HG03039 (cell line): ENCODE data around the gene NADSYN1.

Experiments used
- ATAC-seq: cut with Tn5 transposase; IDR thresholded peaks from one replicate; pipeline ENCODE4 v1.9.1; 2021; ENCODE audit warnings: mild to moderate bottlenecking, moderate library complexity; ENCODE audit not compliant: unreplicated experiment

NADSYN1 gene

DNA sequence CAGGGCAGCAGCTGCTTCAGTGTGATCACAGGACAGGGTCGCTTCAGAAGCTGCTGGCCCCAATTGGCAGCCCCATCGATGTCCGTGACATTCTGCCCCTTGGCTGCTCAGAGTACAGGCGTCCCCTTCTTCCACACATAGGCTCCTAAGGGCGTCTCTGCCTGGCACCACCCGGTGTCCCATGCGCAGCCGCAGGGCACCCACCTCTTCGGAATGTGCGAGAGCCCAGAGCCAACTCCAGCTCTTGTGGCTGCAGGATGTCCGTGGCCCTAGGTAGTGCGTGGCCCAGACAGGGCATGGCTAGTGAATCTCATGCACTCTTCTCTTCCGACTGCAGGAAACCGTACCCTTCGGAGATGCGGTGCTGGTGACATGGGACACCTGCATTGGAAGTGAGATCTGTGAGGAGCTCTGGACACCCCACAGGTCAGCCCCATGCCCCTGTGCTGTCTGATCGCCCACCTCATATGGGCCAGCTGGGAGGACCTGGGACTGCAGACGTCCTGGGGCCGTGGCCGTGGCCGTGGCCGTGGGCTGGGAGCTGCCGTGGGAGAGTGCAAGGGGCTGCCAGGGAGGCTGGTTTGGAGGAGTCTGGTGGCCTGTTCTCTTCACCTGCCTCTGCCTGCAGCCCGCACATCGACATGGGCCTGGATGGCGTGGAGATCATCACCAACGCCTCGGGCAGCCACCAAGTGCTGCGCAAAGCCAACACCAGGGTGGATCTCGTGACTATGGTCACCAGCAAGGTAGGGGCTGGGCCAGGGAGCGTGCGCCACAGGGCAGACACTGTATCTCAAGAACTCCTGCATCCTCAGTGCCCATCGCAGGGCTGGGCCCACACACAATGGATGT is 20.2 kb downstream of the NADSYN1 start:
- ATAC-seq, result no peak

DNA sequence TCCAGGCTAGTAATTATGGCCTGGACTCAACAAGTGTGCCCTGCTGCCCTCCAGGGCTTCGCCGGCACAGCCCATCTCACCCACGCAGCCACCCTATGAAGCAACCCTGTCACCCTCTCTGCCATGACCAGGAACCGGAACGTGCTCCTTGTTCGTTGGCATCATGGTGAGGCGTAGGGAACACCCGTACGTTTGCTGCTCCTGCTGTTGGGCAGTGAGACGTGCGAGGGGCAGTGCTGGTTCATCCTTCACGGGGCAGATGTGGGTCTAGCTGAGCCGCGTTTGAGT is 20.7 kb downstream of the NADSYN1 start:
- no peak for ATAC-seq

DNA sequence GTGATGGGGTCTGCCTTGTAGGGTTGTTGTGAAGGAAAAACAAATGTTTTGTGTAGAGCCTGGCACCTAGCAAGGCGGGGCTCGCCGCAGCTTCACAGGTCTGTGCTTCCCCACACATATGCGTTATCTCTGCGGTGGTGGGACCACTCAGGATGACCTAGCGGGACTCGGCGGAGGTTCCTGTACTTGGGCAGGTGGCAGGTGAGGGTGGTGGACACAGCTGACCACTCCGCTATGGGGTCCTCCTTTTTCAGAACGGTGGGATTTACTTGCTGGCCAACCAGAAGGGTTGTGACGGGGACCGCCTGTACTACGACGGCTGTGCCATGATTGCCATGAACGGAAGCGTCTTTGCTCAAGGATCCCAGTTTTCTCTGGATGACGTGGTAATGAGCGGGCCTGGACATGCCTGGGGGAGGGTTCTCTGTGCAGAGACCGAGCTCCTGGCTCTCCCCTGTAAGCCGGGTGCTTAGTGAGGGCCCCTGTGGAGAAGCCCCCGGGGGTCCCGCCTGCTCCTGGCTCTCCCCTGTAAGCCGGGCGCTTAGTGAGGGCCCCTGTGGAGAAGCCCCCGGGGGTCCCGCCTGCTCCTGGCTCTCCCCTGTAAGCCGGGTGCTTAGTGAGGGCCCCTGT is 21.3 kb downstream of the NADSYN1 start:
- no peak for ATAC-seq

DNA sequence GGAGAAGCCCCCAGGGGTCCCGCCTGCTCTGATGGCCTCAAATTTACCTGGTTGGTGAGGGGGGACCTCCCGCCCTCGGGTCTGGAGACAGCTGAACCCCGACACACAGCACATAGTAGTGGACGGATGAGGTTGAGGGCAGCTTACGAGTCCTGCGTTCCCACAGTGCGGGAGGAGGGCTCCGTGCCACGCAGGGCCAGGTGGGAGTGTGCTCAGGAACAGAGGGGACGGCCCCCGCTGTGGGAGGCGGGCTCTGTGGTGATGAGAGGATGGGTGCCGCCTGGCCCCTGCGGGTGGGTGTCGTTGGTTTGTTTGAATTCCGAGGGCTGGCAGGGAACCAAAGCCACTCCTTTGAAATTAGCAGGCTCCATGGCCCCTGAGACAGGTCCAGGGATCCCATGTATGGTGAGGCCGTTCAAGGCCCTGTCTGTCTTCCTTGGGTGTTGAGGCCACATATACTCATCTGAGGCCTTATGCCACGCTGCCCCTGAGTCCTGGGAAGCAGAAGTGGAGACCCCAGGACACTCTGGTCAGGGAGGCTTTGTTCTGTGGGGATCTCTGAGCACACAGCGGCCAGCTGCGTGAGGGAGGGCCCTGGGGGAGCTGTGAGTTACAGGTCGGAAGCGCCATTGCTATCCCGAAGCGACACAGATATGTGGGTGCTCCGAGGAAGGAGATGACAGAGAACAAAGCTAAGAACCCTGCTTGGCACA is 21.9 kb downstream of the NADSYN1 start:
- ATAC-seq, result no peak

DNA sequence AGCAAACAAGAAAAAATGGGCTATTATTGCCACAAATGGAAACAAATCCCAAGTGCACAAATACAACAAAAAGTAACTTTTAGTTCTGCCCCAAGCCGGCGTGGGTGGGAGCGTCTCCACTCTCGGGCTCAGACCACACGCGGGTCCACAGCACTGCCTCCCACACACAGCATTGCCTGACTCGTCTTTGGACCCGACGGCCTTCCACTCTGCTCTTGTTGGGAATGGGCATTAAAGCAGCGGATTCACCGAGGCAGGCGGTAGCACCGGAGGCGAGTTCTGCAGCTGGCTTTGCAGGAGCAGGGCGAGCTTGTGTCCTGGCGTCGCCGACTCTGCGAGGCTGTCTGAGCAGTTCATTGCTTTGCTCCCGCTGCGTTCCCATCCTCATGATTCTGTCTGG is 23.0 kb downstream of the NADSYN1 start:
- no peak for ATAC-seq

DNA sequence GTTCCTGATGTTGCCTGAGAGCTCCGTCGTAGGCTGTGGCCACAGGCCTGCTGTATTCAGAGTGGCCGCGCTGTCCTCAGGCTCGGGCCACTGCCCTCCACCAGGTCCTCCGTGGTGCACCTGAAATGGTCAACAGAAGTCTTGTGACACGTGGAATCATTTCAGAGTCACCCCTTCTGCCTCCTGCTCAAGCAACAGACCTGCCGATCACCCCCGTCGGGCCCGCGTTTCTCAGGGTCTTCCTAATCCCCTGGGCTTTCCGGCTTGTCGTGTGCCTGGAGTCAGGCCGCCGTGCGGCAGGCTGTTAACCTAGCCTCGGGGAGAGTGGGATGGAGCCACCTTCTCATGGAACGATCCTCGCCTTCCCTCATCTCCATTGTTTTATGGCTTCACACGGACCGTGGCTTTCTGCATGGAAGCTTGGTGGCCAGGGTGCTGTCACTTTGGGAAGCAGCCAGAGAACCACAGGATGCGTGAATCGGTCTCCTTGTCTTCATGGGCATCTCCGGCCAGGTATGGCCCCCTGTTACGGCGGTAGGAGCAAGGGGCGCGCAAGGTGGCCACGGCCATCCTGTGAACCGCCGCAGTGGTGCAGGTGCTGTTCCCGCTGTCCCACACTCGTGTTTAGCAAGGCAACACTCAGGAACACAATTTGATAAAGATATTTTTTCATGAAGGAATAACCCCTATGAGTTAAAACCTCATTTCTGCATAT is 24.1 kb downstream of the NADSYN1 start:
- ATAC-seq, result no peak

DNA sequence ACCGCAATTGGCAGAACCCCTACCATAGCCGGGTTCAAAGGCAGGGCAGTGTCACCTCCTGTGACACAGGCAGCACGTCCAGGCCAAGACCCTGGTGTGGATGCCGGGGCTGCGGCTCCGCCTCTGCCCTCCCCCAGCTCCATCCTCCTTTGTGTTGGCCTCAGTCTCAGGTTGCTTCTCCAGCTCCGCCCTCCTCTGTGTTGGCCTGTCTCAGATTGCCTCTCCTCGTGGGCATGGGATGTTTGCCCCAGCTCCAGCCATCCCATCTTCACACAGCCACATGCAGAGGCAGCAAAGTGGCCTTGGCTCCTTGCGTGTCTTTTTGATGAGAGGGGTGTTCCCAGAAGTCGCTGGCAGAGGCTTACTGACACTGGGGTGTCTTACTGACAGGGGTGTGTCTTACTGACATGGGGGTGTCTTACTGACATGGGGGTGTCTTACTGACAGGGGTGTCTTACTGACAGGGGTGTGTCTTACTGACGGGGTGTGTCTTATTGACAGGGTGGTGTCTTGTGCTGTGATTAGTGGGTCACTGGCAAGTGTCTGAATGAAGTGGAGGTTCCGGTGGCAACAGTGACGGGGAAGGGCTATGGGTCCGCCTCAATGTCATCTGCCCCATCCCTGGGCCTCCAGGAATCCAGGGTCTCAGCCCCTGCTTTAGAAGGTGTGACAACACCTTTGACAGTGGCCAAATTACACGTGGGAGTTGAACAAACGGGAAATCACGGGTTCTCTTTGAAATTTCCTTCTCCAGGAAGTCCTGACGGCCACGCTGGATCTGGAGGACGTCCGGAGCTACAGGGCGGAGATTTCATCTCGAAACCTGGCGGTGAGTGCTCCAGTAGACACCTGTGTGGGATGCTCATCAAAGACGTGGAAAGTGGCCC is 24.9 kb downstream of the NADSYN1 start:
- ATAC-seq, result no peak

DNA sequence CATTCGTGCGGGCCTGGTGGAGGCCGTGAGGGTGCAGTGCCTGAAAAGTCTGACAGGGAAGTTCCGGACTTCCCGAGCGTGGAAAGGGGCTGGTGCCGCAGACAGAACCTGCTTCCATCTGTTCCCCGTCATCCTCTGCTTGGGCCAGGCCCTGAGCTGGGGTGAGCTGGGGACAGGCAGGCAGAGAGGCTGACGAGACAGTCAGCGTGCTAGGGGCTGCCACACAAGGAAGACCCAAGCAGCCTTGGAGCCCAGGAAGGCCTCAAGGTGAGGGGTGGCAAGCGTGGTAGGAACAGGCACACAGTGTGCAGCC is 25.5 kb downstream of the NADSYN1 start:
- ATAC-seq, result no peak

DNA sequence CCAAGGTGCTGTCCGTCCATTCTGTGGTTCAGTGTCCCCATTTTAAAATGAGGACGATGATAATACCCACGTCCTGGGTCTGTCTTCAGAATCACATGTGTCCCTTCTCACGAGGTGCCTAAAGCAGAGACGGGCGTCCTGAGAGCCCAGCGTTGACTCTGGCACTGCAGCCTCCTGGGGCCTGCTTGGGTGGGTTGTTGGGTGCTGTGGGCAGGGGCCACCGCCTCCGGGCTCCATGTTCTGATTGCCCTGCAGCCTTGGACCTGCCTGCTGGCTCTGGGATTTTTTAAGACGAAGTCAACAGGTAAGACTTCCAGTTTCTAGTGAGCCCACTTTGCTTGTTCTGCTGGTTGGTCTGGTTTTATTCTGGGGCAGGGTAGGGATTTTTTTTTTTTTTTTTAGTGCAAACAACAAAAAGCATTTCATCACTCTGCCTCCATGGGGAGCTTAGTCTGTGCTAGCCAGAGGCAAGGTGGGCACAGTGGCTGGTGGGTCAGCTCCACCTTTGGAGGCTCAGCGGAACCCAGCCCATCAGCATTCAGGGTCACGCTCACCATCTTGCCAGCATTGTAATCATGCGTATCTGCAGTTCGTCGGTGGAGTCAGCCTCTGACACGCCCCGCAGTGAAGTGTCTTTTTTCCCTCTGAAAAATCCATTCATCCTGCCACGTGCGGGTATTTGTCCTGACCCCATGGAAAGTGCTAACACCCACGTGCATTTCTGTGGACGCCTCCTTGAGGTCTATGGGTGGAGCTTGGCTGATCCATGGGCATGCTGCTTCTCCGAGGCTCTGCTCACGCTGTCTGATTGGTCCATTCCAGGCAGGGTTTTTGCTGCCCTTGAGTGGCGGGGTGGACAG is 28.3 kb downstream of the NADSYN1 start:
- ATAC-seq, result no peak

DNA sequence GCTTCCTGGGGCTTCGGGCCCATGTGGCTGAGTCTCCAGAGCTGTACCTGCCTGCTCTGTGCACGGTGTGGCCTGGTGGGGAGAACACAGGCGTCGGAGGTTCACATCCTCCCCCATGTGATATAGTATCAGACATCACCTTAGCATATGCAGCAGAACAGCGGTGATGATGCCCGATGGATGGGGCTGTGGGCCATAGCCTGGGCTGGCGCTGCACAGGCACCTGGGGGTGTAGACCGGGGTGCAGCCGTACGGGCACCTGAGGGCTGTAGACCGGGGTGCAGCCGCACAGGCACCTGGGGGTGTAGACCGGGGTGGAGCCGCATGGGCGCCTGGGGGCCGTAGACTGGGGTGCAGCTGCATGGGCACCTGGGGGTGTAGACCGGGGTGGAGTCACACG is 29.2 kb downstream of the NADSYN1 start:
- ATAC-seq, result no peak

DNA sequence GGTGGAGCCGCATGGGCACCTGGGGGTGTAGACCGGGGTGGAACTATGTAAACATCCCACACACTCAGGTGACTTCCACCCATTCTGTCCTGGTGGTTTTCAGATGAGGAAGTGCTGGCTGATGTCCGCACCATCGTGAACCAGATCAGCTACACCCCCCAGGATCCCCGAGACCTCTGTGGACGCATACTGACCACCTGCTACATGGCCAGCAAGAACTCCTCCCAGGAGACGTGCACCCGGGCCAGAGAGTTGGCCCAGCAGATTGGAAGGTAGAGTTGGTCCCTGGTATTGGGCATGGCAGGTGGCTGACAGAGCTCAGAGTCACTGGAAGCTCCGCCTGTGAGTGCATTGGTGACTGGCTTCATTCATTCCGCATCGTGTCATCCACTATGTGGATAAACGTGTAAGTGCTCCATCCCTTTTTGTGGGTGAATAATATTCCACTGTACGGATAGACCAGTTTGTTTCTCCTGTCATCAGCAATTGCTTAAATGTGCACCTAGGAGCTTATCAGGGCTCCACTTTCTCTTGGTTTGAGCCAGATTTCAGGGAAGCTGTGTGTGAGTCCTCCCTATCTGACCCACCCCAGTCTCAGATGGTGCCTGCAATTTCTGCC is 29.9 kb downstream of the NADSYN1 start:
- no peak for ATAC-seq

DNA sequence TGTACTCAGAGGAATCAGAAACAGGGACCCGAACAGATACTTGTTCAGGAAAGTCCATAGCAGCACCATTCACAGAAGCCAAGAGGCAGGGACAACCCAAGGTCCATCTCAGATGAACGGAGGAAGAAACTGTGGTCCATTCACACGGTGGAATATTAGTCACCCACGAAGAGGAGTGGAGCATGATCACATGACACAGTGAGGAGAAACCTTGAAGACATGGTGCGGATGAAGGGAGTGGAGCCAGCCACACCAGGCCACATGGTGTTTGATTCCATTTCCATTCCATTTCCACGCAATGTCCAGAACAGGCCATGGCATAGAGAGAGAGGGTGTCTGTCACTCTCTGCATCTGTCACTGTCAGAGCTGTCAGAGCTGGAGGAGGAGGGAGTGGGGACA is 30.7 kb downstream of the NADSYN1 start:
- ATAC-seq, result no peak

DNA sequence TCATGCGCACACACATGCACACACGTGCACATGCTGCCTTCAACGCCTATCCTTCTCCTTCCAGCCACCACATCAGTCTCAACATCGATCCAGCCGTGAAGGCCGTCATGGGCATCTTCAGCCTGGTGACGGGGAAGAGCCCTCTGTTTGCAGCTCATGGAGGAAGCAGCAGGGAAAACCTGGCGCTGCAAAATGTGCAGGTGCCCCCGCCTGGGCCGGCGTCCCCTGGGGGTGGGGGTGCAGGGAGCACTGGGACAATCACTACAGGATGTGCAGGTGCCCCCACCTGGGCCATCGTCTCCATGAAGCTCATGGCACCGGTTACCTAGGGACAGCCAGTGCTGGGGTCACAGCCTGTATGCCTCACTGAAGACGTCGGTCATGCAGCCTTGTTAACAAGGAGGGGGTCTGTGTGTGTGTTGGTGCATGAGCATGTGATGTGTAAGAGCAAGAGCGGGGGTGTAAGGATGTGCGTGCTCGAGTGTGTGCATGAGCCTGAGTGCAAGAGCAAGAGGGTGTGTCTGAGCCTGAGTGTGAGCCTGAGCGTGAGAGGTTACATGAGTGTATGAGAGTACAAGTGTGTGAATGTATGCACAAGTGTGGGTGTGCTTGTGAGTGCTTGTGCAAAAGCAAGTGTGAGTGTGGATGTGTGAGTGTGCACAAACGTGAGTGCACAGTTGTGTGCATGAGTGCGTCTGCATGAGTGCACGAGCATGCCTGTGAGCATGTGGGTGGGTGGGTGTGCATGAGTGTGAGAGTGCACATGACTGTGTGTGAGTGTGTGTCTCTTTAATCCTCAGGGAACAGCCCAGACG is 31.5 kb downstream of the NADSYN1 start:
- no peak for ATAC-seq

DNA sequence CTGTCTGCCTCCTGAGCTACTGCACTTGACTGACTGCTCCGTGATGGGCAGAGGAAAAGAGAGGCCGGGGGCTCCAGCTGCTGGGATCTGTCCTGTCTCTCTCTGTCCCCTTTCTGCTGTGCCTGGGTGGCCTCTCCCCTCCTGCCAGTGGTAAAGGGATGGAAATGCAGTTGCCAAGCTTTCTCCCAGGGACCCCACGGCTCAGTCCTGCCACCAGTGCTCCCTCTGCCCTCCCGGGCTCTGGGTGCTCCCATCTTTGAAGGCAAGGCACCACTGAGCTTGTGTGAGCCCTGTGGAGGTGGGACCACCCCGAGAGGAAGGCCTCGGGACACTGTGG is 32.0 kb downstream of the NADSYN1 start:
- ATAC-seq, result no peak

DNA sequence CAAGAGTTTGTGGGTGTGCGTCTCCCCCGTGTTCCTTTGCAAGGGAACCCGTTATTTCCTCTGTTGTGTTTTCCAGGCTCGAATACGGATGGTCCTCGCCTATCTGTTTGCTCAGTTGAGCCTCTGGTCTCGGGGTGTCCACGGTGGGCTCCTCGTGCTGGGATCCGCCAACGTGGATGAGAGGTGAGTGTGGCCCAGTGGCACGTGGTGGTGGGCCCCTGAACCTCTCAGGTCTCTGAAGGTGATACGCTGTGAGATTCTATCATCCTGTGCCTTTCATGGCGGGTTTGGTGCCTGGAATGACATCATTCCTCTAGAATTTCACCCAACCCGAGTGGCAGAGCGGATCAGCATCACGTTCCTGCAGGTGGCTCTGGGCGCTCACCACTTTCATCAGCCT is 32.5 kb downstream of the NADSYN1 start:
- ATAC-seq, result no peak

DNA sequence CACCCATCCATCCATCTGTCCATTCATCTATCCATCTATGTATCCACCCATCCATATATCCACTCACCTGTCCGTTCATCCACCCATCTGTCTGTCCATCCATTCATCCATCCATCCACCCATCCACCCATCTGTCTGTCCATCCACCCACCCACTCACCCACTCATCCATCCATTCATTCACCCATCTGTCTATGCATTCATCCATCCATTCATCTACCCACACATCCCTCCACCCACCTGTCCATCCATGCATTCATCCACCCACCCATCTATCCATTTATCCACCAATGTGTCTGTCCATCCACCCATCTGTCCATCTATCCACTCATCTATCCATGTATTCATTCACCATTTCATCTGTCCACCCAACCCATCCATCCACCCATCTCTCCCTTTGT is 33.3 kb downstream of the NADSYN1 start:
- ATAC-seq, result no peak

DNA sequence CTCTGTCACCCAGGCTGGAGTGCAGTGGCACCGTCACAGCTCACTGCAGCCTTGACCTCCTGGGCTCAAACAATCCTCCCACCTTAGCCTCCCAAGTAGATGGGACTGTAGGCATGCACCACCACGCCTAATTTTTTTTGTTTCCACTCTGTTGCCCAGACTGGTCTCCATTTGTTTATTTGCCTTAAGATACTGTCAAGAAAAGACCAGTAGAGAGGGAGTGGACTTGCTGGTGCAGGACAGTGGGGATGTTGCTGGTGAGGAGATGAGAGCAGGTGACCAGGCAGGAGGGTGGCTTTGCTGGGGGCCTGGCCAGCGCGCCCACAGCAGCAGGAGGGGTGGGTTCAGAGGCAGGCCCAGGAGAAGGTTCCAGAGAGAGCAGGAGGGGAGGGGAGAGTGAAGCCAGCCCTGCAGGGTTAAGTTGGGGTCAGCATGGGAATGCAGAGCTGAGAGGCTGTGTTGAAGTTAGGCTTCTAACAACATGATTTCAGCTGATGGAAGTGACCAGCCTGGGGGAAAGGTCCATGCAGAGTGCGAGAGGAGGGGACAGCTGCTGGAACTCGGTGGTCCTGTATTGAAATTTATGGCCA is 35.8 kb downstream of the NADSYN1 start:
- no peak for ATAC-seq

DNA sequence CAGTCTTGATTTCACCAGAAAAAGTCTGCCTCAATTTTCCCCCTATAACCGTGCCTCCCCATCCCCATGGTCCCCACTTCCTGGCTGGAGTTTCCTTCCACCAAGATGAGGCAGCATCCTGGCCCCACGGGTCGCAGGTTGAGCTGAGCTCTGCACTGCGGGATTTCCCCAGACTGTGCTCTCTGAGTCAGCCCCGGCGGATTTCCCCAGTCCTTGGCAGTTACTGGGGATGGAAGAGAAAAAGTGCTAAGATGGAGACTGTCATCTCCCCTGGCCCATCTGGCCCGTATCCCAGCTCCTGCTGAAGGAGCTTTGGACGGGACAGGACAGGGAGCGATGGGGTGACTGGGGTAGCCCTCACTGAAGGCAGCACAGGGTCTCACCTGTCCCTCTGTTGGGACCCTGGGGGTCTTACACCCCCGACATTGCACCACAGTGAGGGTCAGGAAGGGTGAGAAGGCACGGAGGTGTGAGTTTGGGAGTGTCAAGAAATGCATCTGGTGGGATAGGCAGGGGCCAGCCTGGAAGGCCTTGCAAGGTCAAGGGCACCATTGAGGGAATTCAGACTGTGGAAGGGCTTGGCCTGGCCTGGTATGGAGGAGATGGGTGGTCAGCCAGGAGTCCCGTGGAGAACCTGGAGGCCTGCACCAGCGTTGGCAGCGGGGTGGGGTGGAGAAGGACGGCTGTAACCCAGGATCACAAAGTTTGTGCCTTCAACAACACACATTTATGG is 36.5 kb downstream of the NADSYN1 start:
- ATAC-seq, result no peak
